T-helper 22 cell (primary cell): ENCODE measurements around the gene RIPOR2.
"Not testable (repeated sequence)": the region's sequence is repeated elsewhere in the genome, so short reads cannot be mapped to it uniquely, and the experiment has no call there.

Experiments used
- DNase-seq: peaks from one replicate; pipeline ENCODE4 v3.0.0-alpha.2; 2020; ENCODE audit warnings: low read depth

RIPOR2 gene

GRCh38 chr6:24902782-24903181, 33.0 kb downstream of the RIPOR2 start:
- DNase-seq, result no peak

DNA sequence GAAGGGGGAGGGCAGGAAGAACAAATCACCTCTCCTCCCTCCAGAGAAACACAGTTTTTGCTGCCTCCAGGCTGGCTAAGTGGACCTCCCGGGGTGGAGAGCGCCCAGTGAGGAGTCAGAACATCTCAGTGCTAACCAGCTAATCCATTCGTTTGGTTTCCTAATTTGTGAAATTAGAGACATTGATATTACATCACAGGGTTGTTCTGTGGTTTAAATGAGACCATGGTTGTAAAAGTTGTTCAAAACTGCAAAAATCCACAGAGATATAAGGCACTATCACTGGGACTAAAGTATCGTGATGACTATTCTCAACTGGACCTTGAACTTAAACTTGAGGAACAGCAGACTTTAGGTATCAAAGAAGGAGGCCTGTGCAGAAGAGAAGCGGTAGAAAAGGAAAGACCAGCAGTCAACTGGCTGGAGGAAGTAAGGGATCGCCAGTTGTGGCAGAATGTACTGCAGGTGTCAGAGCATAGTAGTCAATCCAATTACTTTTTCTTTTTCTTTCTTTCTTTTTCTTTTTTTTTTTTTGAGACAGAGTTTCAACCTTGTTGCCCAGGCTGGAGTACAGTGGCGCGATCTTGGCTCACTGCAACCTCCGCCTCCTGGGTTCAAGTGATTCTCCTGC, 33.9 kb downstream of the RIPOR2 start:
- no peak for DNase-seq

- no peak for DNase-seq
Observed at GRCh38 chr6:24900917-24901697, 34.7 kb downstream of the RIPOR2 start.

- no peak for DNase-seq
Observed at GRCh38 chr6:24899997-24900325, 35.8 kb downstream of the RIPOR2 start.

- no peak for DNase-seq
Observed at GRCh38 chr6:24899136-24899996, 36.4 kb downstream of the RIPOR2 start.

DNA sequence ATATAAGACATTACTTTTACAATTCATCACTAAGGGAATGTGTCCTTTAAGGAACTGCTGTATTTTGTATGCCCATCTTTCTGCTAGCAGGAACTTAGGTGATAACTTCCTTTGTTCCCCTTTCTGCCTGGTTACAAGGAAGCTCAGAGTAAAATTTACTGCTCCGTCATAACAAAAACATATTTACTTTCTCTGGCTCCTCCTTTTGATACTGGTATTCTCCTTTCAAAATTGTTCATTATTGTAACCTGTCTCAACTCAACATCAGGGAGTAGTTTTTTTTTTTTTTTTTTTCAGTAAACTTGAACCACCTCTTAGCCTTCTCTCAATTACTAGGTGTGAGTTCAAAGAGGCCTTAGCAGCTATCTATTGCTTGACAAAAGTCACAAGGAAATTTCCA, 37.1 kb downstream of the RIPOR2 start:
- DNase-seq, result no peak

GRCh38 chr6:24897186-24897585, 38.6 kb downstream of the RIPOR2 start:
- DNase-seq, result no peak

- DNase-seq, result no peak
Observed at GRCh38 chr6:24893342-24893850, 42.4 kb downstream of the RIPOR2 start.

- no peak for DNase-seq
Observed at GRCh38 chr6:24891004-24891403, 44.8 kb downstream of the RIPOR2 start.

GRCh38 chr6:24890471-24890870, 45.3 kb downstream of the RIPOR2 start:
- DNase-seq, result no peak

GRCh38 chr6:24888715-24889370, 46.9 kb downstream of the RIPOR2 start:
- no peak for DNase-seq

DNA sequence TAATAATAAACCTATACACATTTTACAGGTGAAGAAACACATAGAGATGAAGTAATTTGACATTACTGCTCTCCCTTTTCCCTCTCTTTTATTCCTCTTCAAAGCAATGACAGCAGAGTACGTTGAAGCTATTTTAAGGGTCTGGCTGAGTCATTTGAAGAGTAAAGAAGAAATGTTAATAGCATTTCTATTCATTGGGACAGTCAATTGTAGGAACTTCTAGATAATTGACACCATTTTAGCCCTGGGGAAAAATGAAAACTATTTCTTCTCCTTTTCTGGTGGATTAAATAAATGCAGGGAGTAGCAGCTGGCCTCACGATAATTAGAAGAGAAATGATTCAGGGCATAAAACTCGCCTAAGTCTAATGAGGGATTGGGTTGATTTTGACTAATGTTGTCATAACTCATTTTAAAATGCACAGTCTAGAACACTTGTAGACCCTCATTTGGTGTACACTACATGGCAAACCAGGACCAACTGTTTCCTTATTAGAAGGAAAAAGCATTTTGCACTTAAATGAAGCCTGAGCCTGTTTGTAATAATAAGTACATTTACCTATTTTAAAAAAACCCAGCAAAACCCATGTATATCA, 48.1 kb downstream of the RIPOR2 start:
- DNase-seq, result no peak

DNA sequence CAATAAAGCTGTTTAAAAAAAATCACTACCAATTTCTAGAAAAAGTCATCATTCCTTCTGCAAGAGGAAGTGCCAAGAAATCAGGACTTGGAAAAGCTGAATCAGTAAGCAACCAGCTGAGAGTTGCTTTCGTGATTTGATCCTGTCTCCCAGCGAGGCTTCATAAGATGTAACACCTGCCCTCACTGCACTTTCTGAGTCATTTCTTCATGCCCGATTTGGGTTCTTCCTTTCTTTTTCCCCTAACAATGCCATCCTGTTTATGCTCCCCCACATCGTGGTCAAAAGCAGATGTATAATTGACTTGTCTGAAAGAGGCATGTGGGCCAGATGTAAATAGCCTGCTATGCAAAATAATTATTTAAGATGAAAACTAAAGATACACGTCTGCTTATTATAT, 52.1 kb downstream of the RIPOR2 start:
- DNase-seq, result no peak

DNA sequence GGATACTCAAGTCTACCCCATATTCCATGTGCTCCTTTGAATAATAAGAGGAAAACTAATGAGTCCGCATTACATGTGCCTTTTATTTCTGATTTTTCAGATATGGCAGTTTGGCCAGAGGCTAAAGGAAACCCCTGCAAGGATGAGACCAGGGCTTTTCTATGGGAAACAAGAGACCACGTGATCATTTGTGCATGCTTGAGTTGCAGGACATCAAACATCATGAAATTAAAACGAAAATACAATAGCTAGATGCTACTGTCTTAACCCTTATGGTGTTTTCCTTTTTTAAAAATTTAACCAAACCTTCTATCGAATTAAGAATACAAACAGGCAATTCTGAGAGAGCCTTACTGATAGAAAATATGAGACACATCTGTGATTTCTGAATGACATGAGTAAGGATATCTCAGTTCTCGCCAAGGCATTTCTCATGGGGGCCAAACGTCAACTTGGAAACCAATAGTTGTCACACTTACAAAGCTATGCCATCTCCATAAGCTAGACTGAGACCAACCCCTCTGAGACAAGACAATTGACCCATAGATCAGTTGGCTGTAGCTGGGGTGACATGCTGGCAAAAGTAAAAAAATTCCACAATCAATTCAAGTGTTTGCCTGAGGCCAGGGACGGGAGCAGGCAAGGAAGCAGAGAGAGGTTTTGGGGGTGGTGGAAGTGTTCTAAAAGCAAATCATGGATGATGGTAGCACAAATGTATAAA, 52.8 kb downstream of the RIPOR2 start:
- no peak for DNase-seq

GRCh38 chr6:24882295-24882694, 53.5 kb downstream of the RIPOR2 start:
- no peak for DNase-seq

GRCh38 chr6:24881376-24881775, 54.4 kb downstream of the RIPOR2 start:
- no peak for DNase-seq

DNA sequence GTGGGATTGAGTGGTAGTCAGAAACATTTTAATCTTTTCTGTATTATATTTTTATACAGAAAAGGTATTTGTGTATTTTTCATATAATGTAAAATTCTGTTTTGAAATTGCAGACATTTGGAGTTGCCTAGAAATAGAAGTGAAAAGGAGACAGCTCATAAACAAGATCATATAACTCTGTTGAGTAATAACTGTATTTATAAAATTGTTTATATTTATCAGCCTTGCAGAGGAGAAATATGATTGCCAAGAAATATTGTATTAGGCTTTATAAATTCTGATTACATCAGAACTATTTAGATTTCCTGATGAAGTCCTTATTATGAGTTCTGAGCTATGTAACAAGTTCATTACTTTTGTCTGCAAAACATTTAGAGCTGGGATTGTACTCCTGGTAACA, 55.3 kb downstream of the RIPOR2 start:
- DNase-seq, result no peak

DNA sequence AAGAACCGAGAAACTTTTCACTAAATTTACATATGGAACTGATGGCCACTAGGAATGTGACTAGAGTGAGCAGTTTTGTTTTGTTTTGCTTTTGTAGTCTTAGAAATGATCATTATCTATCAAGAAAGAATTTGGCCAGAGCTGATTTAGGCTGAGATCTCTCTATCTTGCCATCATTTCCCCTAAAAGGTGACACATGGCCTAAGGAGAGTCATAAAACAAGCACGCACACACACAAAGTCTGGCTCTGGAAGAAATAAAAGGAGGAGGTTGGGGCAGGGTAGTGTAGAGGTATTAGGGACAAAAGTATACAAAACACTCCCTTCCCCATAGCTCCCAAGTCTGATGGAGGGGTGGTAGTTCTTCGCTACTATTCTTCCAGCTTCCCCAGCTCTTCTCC, 56.4 kb downstream of the RIPOR2 start:
- DNase-seq, result no peak

DNA sequence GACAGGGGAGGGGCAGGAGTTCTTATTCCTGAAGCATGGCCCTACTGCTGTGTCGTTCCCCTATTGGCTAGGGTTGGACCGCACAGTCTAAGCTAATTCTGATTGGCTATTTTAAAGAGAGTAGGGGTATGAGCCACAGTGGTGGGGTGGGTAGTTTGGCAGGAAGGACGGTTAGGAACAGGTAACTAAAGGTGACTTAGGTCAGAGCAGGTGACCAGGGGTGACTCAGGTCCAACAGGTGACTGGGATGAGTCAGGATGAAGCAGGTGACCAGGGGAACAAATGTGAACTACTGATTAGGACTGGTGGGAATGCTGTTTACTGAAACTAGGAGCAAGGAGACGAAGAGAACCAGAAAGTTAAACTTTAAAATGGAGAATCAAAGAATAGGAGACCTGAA, 58.0 kb downstream of the RIPOR2 start:
- DNase-seq, result not testable (repeated sequence)

- DNase-seq, result no peak
Observed at GRCh38 chr6:24876499-24877465, 59.0 kb downstream of the RIPOR2 start.
